ENCODE data around the gene TRIM50.
"Not testable (repeated sequence)": the region's sequence is repeated elsewhere in the genome, so short reads cannot be mapped to it uniquely, and the experiment has no call there.

DNA sequence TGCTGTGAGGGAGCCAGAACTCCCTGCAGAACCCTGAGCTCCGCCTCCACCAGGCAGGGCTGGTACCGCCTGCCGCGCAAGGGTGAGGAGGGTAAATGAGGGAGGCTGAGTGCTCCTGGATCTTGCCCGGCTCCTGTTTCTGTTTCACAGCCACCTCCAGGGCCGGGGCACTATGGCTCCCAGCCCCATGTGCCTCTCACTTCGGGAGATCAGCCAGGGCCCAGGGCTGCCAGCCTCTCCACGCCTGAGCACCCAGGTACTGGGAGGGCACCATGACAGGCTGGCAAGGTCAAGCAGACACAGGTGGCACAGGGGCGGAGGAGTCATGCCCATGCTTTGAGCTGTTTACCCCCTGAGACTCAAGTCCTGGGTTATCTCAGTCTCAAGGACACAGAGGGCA, 8.3 kb downstream of the TRIM50 start:
- TF ChIP-seq POLR2A (IDR thresholded peaks at IDR 0.05), result not testable (repeated sequence)
- TF ChIP-seq, protein P1, sequence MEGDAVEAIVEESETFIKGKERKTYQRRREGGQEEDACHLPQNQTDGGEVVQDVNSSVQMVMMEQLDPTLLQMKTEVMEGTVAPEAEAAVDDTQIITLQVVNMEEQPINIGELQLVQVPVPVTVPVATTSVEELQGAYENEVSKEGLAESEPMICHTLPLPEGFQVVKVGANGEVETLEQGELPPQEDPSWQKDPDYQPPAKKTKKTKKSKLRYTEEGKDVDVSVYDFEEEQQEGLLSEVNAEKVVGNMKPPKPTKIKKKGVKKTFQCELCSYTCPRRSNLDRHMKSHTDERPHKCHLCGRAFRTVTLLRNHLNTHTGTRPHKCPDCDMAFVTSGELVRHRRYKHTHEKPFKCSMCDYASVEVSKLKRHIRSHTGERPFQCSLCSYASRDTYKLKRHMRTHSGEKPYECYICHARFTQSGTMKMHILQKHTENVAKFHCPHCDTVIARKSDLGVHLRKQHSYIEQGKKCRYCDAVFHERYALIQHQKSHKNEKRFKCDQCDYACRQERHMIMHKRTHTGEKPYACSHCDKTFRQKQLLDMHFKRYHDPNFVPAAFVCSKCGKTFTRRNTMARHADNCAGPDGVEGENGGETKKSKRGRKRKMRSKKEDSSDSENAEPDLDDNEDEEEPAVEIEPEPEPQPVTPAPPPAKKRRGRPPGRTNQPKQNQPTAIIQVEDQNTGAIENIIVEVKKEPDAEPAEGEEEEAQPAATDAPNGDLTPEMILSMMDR (IDR thresholded peaks at IDR 0.05), result not testable (repeated sequence)
